ENCODE data around the gene TRIM54. TPM values are rescaled to one million over a fixed set of nuclear protein-coding genes. Genes with fewer than 3 reads are reported as not detected.
A peak's percentile ranks its signal among the peaks of the same experiment; 100 is the strongest.

The TRIM54 gene
- total RNA-seq, 1 experiment from 2014 or later = 2.8 TPM

DNA sequence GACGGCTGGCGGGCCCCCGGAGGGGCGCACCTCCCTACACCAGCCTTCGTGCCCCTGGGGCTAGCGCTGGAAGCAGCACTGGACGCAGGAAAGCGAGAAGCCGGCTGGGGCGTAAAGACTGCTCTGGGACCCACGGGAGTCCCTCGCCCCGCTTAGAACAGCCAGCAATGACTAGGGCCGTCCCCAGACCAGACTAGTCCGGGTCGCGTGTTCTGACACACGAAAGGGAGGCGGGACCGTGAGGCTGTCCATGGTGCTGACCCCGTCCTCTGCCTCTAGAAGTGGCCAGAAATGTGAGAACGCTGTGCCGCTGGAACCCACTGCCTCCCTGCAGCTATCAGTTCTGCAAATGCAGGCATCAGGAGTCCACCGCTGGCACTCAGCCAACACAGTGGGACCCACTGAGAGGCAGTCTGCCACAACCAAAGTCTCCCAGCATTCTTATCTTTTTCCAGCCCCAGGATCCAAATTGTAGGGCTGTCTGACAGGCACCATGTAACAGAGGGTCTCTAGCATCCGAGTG, 26.2 kb downstream of the TRIM54 start, which contains the start of gene UCN:
Gene UCN (minus strand): TSS at position 87 of the 523 bp plus-strand sequence. CDS start 550 bp downstream, outside the sequence.
- Histone ChIP-seq H3K27ac (ENCODE audit: low read depth, low read length, poor library complexity, severe bottlenecking) (no peak within 1 kb of the TSS), H3K4me1 (ENCODE audit: insufficient read depth, low read length, poor library complexity, severe bottlenecking) (peaks cover 15% of the 10 kb centered on the region), H3K9me3 (ENCODE audit: low read depth, low read length, poor library complexity, severe bottlenecking) (no peaks in the 10 kb centered on the region), H3K27me3 (replicated peaks; ENCODE audit: insufficient read depth, low read depth, low read length, poor library complexity) (peaks cover 23% of the 10 kb centered on the region), H3K4me3 (ENCODE audit: low read depth, low read length, poor library complexity, severe bottlenecking) (peak within 1 kb of the TSS; percentile 34), H3K36me3 (ENCODE audit: insufficient read depth, low read length, poor library complexity, severe bottlenecking) (no peaks in the 10 kb centered on the region)
- ChIA-PET POLR2A (ENCODE audit: low non-redundant PET) (no interaction called here), CTCF (interaction anchor here (0.7 kb wide), 1 partner anchor 117 kb away, joined by 10 read pairs; no protein-coding TSS in a partner anchor)
- no peak for TF ChIP-seq CTCF (conservative IDR thresholded peaks at IDR 0.05; ENCODE audit: low read depth, low read length)
- no TSS peak for BruUV-seq (replicated peaks)
- DNase-seq (ENCODE audit: low spot score) = peak; percentile 52
- intact Hi-C loops (cut with micrococcal nuclease; ENCODE audit: unreplicated experiment) = no loop called here

DNA sequence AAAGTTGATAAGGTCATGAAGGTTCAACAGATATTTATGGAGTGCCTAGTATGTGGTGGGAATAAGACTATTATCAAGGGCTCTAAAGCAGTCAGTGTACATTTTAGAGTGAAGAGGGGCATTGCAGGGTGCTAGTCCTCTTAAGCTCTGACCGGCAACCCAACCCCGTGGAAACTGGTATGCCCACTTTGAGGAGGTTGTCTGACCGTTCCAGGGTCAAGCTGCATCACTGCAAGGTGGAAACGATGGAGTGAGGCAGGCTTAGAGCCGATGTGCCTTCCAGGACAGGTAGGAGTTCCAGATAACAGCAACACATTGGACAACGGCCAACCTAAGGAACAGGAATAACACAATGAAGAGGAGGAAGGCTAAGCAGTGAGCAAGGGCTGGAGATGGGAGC, 27.4 kb downstream of the TRIM54 start:
- CTCF ChIA-PET = interaction anchor here (0.7 kb wide), 1 partner anchor 45 kb away, joined by 3 read pairs; no protein-coding TSS in a partner anchor
- TSS peak; percentile 59 for BruUV-seq (replicated peaks)
- POLR2A ChIA-PET (ENCODE audit: low non-redundant PET) = no interaction called here
- DNase-seq (ENCODE audit: low spot score) = no peak
- Histone ChIP-seq H3K36me3 (ENCODE audit: insufficient read depth, low read length, poor library complexity, severe bottlenecking) (no peaks in the 10 kb centered on the region), H3K4me1 (ENCODE audit: insufficient read depth, low read length, poor library complexity, severe bottlenecking) (peaks cover 15% of the 10 kb centered on the region), H3K4me3 (ENCODE audit: low read depth, low read length, poor library complexity, severe bottlenecking) (no peak overlapping the region), H3K9me3 (ENCODE audit: low read depth, low read length, poor library complexity, severe bottlenecking) (no peaks in the 10 kb centered on the region), H3K27me3 (replicated peaks; ENCODE audit: insufficient read depth, low read depth, low read length, poor library complexity) (peaks cover 23% of the 10 kb centered on the region), H3K27ac (ENCODE audit: low read depth, low read length, poor library complexity, severe bottlenecking) (no peak overlapping the region)
- intact Hi-C loops (cut with micrococcal nuclease; ENCODE audit: unreplicated experiment) = no loop called here
- TF ChIP-seq CTCF (conservative IDR thresholded peaks at IDR 0.05; ENCODE audit: low read depth, low read length) (no peak), EZH2 (IDR thresholded peaks at IDR 0.05; ENCODE audit: borderline replicate concordance, low read depth, low read length, poor library complexity, severe bottlenecking) (no peak)

- POLR2A ChIA-PET (ENCODE audit: low non-redundant PET) = no interaction called here
These were observed 29.9 kb downstream of the TRIM54 start for GRCh38 chr2:27312152-27312551.

More at GRCh38 chr2:27312152-27312551, 29.9 kb downstream of the TRIM54 start:
- CTCF ChIA-PET = no interaction called here
- Histone ChIP-seq H3K9me3 (ENCODE audit: low read depth, low read length, poor library complexity, severe bottlenecking) (no peaks in the 10 kb centered on the region), H3K36me3 (ENCODE audit: insufficient read depth, low read length, poor library complexity, severe bottlenecking) (no peaks in the 10 kb centered on the region), H3K4me3 (ENCODE audit: low read depth, low read length, poor library complexity, severe bottlenecking) (no peak overlapping the region), H3K27me3 (replicated peaks; ENCODE audit: insufficient read depth, low read depth, low read length, poor library complexity) (peaks cover 13% of the 10 kb centered on the region), H3K27ac (ENCODE audit: low read depth, low read length, poor library complexity, severe bottlenecking) (no peak overlapping the region), H3K4me1 (ENCODE audit: insufficient read depth, low read length, poor library complexity, severe bottlenecking) (peaks cover 8% of the 10 kb centered on the region)
- TF ChIP-seq CTCF (conservative IDR thresholded peaks at IDR 0.05; ENCODE audit: low read depth, low read length) (no peak), EZH2 (IDR thresholded peaks at IDR 0.05; ENCODE audit: borderline replicate concordance, low read depth, low read length, poor library complexity, severe bottlenecking) (no peak)
- intact Hi-C loops (cut with micrococcal nuclease; ENCODE audit: unreplicated experiment) = no loop called here
- BruUV-seq (replicated peaks) = no TSS peak
- DNase-seq (ENCODE audit: low spot score) = no peak

All from A673 (cell line).